COLO668 (cell line): ENCODE results near the gene ARRDC5.
A peak's percentile ranks its signal among the peaks of the same experiment; 100 is the strongest.
"Not testable (repeated sequence)": the region's sequence is repeated elsewhere in the genome, so short reads cannot be mapped to it uniquely, and the experiment has no call there.

Source experiments
- DNase-seq: peaks from one replicate; lab custom pipeline; 2025; ENCODE audit not compliant: unreplicated experiment; lab: John Stamatoyannopoulos, UW

The ARRDC5 gene

DNA sequence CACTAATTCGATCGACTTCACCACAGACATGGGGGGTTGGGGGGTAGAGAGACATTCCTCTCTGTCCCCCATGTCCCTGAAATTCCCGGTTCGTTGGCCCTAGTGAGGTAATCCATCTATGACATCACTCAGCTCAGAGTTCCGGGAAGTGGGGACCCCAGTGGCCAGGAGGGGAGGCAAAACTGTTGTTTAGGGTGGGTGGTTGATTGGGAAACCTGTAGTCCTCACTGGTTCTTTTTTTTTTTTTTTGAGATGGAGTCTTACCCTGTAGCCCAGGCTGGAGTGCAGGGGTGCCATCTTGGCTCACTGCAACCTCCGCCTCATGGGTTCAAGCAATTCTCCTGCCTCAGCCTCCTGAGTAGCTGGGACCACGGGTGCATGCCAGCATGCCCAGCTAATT, at the start of gene ARRDC5:
Gene ARRDC5 (minus strand): TSS at position 101 of the 400 bp plus-strand sequence. CDS start 71 bp downstream, at position 30.
- DNase-seq, result no peak

DNA sequence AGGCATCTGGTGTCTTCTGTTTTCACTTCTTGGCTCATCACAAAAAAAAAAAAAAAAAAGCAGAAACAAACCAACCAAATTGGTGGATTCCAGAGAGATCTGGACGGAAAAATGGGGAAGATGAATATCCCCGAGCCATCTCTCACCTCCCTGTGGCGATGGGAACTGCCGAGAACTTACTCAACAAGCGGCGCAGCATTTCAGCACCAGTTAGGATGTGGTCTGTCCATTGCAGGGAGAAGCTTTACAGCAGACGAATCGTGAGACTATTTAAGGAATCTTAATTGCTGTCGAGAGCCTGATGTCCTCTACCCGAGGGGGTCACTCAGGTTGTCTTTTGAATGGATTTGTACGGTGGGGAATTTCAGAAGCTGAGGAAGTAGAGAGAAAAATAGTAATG, 49.0 kb upstream of the ARRDC5 start:
- DNase-seq, result no peak

GRCh38 chr19:4950650-4951049, 48.0 kb upstream of the ARRDC5 start:
- not testable (repeated sequence) for DNase-seq

- not testable (repeated sequence) for DNase-seq
Observed at GRCh38 chr19:4941638-4942169, 39.0 kb upstream of the ARRDC5 start.

GRCh38 chr19:4939466-4939865, 36.8 kb upstream of the ARRDC5 start:
- DNase-seq, result no peak

GRCh38 chr19:4938461-4938860, 35.8 kb upstream of the ARRDC5 start:
- DNase-seq, result not testable (repeated sequence)

DNA sequence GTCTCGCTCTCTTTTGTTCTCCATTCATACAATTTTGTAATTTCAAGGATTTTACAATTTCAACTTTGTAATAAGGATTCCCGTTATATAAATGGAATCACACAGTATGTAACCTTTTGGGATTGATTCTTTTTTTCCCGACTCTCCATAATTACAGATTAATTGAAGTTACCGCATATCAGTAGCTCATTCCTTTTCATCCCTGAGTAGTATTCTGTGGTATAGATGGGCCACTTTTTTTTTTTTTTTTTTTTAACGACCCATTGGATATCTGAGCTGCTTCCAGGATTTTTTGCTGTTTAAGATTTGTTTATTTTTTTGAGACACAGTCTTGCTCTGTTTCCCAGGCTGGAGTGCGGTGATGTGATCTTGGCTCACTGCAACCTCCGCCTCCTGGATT, 34.4 kb upstream of the ARRDC5 start:
- no peak for DNase-seq

- no peak for DNase-seq
Observed at GRCh38 chr19:4935444-4935843, 32.7 kb upstream of the ARRDC5 start.

DNA sequence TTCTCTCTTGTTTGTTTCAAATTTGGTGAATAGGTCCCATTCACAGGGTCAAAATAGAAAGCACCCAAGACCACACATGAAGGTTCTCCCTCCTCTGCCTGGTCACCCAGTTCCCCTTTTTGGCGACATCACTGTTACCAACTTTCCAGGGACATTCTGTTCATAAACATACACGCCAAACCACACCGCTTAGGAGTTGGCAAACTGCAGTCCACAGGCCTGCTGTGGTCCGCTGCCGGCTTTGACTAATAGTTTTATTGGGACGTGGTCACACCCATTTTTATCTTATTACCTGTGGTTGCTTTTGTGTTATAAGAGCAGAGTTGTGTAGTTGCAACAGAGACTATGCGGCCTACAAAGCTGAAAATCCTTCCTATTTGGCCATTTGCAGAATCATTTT, 30.8 kb upstream of the ARRDC5 start:
- DNase-seq, result no peak

- DNase-seq, result no peak
Observed at GRCh38 chr19:4932711-4933110, 30.0 kb upstream of the ARRDC5 start.

GRCh38 chr19:4930664-4931063, 28.0 kb upstream of the ARRDC5 start:
- DNase-seq, result no peak

- DNase-seq, result no peak
Observed at GRCh38 chr19:4929186-4929585, 26.5 kb upstream of the ARRDC5 start.

DNA sequence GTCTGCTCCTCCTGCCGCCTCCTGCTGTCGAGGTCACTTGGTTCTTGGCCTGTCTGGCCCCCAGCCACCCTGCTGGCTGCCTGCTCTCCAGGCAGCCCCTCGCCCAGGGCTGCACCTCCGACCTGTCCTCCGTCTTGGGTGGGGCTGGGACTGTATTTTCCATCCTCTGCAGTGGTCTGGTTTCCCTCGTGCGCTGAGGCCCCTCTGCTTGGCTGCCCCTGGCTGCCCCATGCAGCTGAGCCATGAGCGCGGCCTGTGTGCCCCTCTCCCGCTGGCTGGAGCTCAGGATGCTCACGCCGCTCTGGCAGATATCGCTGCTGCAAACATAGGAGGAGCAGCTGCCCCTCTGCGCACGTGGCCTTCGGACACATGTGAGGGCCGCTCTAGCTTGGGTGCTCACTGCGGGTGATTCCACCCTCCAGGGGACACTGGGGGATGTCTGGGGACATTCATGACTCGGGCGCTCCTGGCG, 20.6 kb upstream of the ARRDC5 start:
- DNase-seq, result no peak

- DNase-seq, result no peak
Observed at GRCh38 chr19:4922530-4923275, 20.0 kb upstream of the ARRDC5 start.

- DNase-seq, result no peak
Observed at GRCh38 chr19:4916292-4917082, 13.8 kb upstream of the ARRDC5 start.

- DNase-seq, result peak; percentile 74
Observed at GRCh38 chr19:4914736-4915501, 12.2 kb upstream of the ARRDC5 start.

GRCh38 chr19:4913996-4914735, 11.5 kb upstream of the ARRDC5 start:
- no peak for DNase-seq

GRCh38 chr19:4911786-4912672, 9.3 kb upstream of the ARRDC5 start:
- DNase-seq, result peak; percentile 46

DNA sequence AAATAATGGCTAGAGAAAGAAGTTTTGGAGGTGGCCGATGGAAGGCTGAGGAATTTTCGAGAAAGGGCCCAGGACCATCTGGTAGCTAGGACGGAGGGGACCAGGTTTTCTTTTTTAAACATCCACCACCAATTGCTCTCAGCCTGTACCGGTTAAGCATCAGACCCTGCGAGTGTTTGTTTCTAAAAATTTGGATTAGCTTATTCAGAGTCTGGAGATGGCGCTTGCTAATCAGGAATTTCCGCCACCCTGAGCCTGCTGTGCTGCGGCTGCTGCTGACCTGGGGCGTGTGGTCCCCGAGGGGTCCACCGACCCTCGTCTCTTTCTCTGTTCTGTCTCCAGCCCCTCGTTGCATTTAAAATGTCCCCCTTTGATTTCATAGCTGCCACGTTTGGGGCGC, 8.6 kb upstream of the ARRDC5 start:
- no peak for DNase-seq
